Stomach (tissue), 9 donors: Measurements from ENCODE around the gene PRPS1L1. TPM values are rescaled to one million over a fixed set of nuclear protein-coding genes. Genes with fewer than 3 reads are reported as not detected.

Experiments
- DNase-seq, 2 donors: peaks; one replicate each; pipeline versions ENCODE4 v3.0.0 to v3.0.0-alpha.2; 2013 to 2019
- H3K27ac ChIP-seq, 5 donors: fragments of 200-600 bp in 4 of 5; sonication (generic) in 4 of 5; one replicate each; pipeline ENCODE4 v1.5.1; 2013 to 2019; ENCODE audit warnings: mild to moderate bottlenecking in 1 of 5, moderate library complexity in 1 of 5
- H3K27me3 ChIP-seq, 3 donors: fragments of 200-600 bp; sonication (generic); one replicate each; pipeline ENCODE4 v1.5.1; 2017 to 2019; ENCODE audit warnings: mixed run types in 1 of 3
- H3K36me3 ChIP-seq, 4 donors: fragments of 200-600 bp; sonication (generic); 1 replicate in 3 of 4; 2 replicates in 1 of 4; pipeline ENCODE4 v1.5.1; 2016 to 2019
- H3K4me1 ChIP-seq, 4 donors: fragments of 200-600 bp; sonication (generic); one replicate each; pipeline ENCODE4 v1.5.1; 2016 to 2019
- H3K4me3 ChIP-seq, 4 donors: fragments of 200-600 bp; sonication (generic) in 3 of 4; one replicate each; pipeline ENCODE4 v1.5.1; 2016 to 2019; ENCODE audit warnings: mild to moderate bottlenecking in 1 of 4
- H3K9me3 ChIP-seq, 4 donors: fragments of 200-600 bp; sonication (generic); one replicate each; pipeline ENCODE4 v1.5.1; 2016 to 2019
- CTCF ChIP-seq, 7 experiments: fragments of 450-650 bp in 4 of 7; fragments of 200-600 bp in 3 of 7; sonication (generic) in 3 of 7; IDR thresholded peaks; one replicate each; pipeline ENCODE4 v1.5.1; 2016 to 2019; ENCODE audit warnings: antibody characterized with exemption in 7 of 7, control low read depth in 2 of 7, mild to moderate bottlenecking in 1 of 7
- EP300 ChIP-seq: sonication (generic); formaldehyde crosslinking; IDR thresholded peaks from one replicate; pipeline ENCODE4 v1.6.1; 2017; ENCODE audit warnings: antibody characterized with exemption
- POLR2A ChIP-seq, 4 donors: fragments of 450-650 bp; IDR thresholded peaks; one replicate each; pipeline ENCODE4 v1.6.1; 2016; ENCODE audit warnings: antibody characterized with exemption in 4 of 4, control low read depth in 2 of 4, mild to moderate bottlenecking in 1 of 4, moderate library complexity in 1 of 4
- POLR2AphosphoS5 ChIP-seq, 3 donors: sonication (generic); formaldehyde crosslinking; IDR thresholded peaks; one replicate each; pipeline ENCODE4 v1.6.1; 2016; ENCODE audit warnings: antibody characterized with exemption in 3 of 3
- WGBS, 5 donors: extraction: QIAGEN DNeasy Blood & Tissue Kit in 3 of 5; methylation state at CpG; one replicate each; pipeline versions ENCODE4 v1.1.5 to v1.1.7; 2013 to 2018; 5-methylcytosine and 5-hydroxymethylcytosine counted together
- intact Hi-C: fragments of 100-400 bp; cut with DNase I; formaldehyde crosslinking; loops from one replicate; pipeline ENCODE4 v1.15.1; 2023; ENCODE audit warnings: low total_unique reads
- polyA plus RNA-seq, 3 donors: library from polyadenylated mRNA; stranded (reverse); fragments of 200-250 nt; gene quantifications; one replicate each; pipeline ENCODE4 v1.2.3, GENCODE V29; 2013
- total RNA-seq, 5 donors: library from RNA; depleted of rRNA; stranded (reverse); fragments of >200 nt; gene quantifications; one replicate each; pipeline versions ENCODE4 v1.1.0 to v1.2.3, GENCODE V29; 2014 to 2016
- donor health status: healthy with polysubstance abuse.
- donor health status: Bipolar disorder and iron deficiency.
- donor health status: healthy.

Gene PRPS1L1
- total and polyA plus RNA-seq, 8 donors: not detected

GRCh38 chr7:18016547-18017444 lies 10.8 kb downstream of the PRPS1L1 start:
- WGBS, 5 donors: 74 to 85% (median 77%) methylated on average over 9 of the region's 9 CpGs
- intact Hi-C loops: no loop called here
- no peak overlapping the region for H3K4me3 ChIP-seq
- TF ChIP-seq CTCF (IDR thresholded peaks at IDR 0.05) (no peak), POLR2A (IDR thresholded peaks at IDR 0.05) (no peak), EP300 (no peak), POLR2AphosphoS5 (IDR thresholded peaks at IDR 0.05) (no peak)
- peaks cover 0 to 9% (median 5%) of the 10 kb centered on the region in 4 donors for H3K4me1 ChIP-seq
- H3K27ac ChIP-seq: no peak overlapping the region
- H3K27me3 ChIP-seq: no peaks in the 10 kb centered on the region
- peaks cover 0 to 3% (median 0%) of the 10 kb centered on the region in 4 donors for H3K9me3 ChIP-seq
- no peaks in the 10 kb centered on the region for H3K36me3 ChIP-seq
- no peak for DNase-seq

GRCh38 chr7:18013936-18014335 lies 13.7 kb downstream of the PRPS1L1 start:
- DNase-seq: peak in 1 of 2 donors; percentile 22
- H3K4me1 ChIP-seq: peaks cover 0 to under 1% (median 0%) of the 10 kb centered on the region in 4 donors
- no peak overlapping the region for H3K27ac ChIP-seq
- H3K27me3 ChIP-seq: no peaks in the 10 kb centered on the region
- peaks cover 0 to 3% (median 0%) of the 10 kb centered on the region in 4 donors for H3K9me3 ChIP-seq
- no peak overlapping the region for H3K4me3 ChIP-seq
- TF ChIP-seq CTCF (IDR thresholded peaks at IDR 0.05) (no peak), EP300 (no peak), POLR2AphosphoS5 (IDR thresholded peaks at IDR 0.05) (no peak), POLR2A (IDR thresholded peaks at IDR 0.05) (no peak)
- H3K36me3 ChIP-seq: no peaks in the 10 kb centered on the region
- intact Hi-C loops: no loop called here

GRCh38 chr7:18004372-18004771 lies 23.3 kb downstream of the PRPS1L1 start:
- Histone ChIP-seq H3K4me3 (no peak overlapping the region), H3K9me3 (peaks cover 0 to 4% (median 0%) of the 10 kb centered on the region in 4 donors), H3K4me1 (no peaks in the 10 kb centered on the region), H3K27ac (no peak overlapping the region), H3K27me3 (no peaks in the 10 kb centered on the region), H3K36me3 (no peaks in the 10 kb centered on the region)
- 84 to 91% (median 91%) methylated on average over 3 of the region's 3 CpGs for WGBS, 5 donors
- DNase-seq: no peak
- no peak for TF ChIP-seq EP300
- TF ChIP-seq POLR2AphosphoS5 (IDR thresholded peaks at IDR 0.05): no peak
- TF ChIP-seq CTCF (IDR thresholded peaks at IDR 0.05): no peak
- no peak for TF ChIP-seq POLR2A (IDR thresholded peaks at IDR 0.05)
- intact Hi-C loops: no loop called here

GRCh38 chr7:18003286-18003994 lies 24.2 kb downstream of the PRPS1L1 start:
- DNase-seq: no peak
- H3K27me3 ChIP-seq: no peaks in the 10 kb centered on the region
- H3K27ac ChIP-seq: no peak overlapping the region
- no peaks in the 10 kb centered on the region for H3K36me3 ChIP-seq
- TF ChIP-seq POLR2A (IDR thresholded peaks at IDR 0.05): no peak
- no peak for TF ChIP-seq EP300
- no peak for TF ChIP-seq POLR2AphosphoS5 (IDR thresholded peaks at IDR 0.05)
- no peak for TF ChIP-seq CTCF (IDR thresholded peaks at IDR 0.05)
- H3K4me3 ChIP-seq: no peak overlapping the region
- intact Hi-C loops: no loop called here
- WGBS, 5 donors: 41 to 51% (median 44%) methylated on average over 4 of the region's 4 CpGs
- H3K9me3 ChIP-seq: peaks cover 0 to 10% (median 2%) of the 10 kb centered on the region in 4 donors
- H3K4me1 ChIP-seq: no peaks in the 10 kb centered on the region
